Right renal pelvis (tissue), 4 donors: Measurements from ENCODE around the gene IKBKE. TPM values are rescaled to one million over a fixed set of nuclear protein-coding genes. Genes with fewer than 3 reads are reported as not detected.
A peak's percentile ranks its signal among the peaks of the same experiment; 100 is the strongest.

Source experiments
- DNase-seq, 4 donors: peaks; one replicate each; pipeline ENCODE4 v3.0.0-alpha.2; 2013; ENCODE audit warnings: low read depth in 4 of 4, low spot score in 3 of 4, missing footprints in 1 of 4
- polyA plus RNA-seq, 4 donors: library from polyadenylated mRNA; unstranded; fragments of 120-200 nt; gene quantifications; one replicate each; pipeline ENCODE4 v1.2.1, GENCODE V29; 2013; ENCODE audit not compliant: insufficient read length in 4 of 4

Gene IKBKE
- polyA plus RNA-seq, 4 donors = 4.3 to 4.9 (median 4.6) TPM

DNA sequence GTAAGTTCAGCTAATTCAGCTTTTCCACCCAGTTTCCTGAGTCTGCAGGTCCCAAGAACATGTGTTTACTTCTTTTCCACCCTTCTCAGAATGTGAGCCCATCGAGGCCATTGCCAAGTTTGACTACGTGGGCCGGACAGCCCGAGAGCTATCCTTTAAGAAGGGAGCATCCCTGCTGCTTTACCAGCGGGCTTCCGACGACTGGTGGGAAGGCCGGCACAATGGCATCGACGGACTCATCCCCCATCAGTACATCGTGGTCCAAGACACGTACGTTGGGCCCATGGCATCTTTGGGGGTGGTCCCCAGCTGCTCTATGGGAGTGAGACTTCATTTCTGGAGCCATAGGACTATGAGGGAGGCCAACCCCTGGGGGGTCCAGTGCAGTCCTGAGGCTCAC lies 17.2 kb upstream of the IKBKE start:
- no peak for DNase-seq

DNA sequence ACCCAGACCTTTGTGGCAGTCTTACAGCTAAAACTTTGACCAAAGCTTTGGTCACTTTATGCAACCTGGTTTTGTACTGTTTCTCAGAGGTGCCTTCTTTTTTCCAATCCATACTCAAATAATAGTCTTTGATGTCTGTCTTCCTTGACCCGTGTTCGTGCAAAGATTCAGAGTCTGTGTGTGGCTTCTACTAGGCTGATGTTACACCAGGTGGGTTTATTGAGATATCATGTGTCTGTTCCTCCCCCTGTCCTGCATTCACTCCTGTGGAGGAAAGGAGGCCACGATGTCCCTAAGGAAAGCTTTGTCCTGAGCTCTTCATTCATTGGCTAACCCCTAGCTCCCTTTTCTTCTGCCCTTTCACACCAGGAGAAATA lies 15.0 kb upstream of the IKBKE start:
- DNase-seq = no peak

DNA sequence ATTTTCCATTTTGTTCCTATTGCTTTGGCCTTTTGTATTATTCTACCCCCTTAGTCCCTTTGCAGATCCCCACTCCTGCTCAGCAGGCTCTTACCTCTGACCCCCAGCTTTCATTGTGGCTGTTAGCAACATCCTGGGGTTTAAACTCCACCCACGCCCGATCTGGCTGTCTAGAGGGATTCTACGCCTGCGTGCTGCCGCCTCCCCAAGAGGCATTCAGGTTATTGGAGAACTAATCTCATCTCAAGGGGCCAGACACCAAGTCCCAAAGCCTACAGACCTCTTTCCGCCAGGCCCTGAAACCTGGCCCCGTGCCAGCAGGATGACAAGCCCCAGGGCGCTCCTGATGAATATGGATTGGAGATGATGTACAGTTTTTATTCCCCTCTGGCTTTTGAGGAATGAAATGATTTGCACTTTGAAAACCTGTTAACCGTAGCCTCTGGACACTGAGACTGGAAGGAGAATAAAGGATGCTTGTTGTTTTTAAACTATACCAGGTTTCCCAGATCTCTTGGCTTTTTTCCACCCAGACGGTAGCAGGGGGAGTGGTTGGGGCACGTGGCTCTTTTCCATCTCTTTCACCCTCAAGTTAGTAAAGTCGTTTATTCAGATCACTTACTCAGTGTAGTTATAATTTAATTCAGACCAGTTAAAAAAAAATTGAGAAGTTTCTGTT lies 14.5 kb upstream of the IKBKE start:
- DNase-seq = no peak

DNA sequence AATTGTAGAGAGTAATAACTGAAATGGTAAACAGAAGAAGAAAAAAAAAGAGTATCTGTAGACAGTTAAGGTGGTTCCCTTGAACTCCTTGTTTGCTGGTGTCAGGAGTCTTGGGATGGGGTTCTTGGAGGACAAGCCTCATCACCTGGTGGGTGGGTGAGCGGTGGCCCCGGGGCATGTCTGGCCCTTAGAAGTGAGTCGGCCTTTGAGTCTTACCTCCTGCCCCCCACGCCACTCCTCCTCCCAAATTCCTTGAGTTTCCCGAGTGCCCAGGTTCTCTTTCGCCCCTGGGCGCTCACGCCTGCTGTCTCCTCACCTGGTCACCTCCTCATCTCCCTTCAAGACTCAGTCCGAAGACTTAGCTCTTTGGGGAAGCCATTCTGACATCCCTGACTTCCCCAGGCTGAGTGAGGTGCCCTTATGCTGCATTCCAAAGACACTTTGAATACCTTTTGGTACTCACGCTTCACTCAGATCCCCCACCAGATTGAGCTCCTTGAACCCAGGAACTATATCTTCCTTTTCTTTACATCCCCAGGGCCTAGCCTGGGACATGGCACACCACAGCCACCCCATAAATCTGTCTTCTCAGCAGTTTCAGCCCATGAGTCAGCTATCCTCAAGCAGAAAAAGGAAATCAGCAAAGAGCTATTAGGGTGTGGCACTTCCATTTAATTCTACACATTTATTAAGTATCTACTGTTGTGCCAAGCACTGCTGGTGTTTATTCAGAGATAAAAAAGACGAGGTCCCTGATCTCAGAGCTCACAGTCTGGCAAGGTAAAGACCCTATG lies 13.5 kb upstream of the IKBKE start:
- DNase-seq = no peak

DNA sequence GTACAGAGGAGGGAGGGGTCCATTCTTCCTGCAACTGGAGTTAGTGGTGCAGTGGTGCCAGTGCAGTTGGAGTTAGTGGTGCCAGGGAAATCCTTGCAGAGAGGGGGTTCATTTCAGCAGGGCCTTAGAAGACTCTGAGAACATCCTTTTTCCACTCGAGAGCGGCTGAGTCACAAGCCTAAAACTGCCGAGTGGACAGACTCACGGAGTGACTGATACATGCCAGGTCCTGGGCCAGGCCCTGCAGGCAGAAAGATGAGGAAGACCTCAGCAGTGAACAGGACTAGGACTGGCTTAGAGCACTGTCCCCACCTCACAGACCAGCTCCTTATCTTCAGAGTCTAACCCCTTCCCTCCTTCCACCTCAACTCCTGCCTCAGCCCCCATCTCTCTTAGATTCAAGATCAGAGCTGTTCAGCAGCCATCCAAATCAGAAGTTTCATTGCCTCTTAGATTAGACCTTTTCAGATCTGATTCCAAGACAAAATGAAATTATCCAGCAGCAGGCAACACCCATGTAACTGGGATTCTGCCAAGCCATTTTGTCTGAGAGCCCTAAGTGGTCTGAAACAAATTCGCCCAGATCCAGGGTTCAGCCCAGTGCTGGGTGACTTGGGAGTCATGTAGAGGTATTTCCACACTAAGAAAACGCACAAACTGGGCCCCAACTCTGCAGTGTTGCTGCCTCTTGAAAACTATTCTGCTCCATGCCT lies 12.7 kb upstream of the IKBKE start:
- no peak for DNase-seq

DNA sequence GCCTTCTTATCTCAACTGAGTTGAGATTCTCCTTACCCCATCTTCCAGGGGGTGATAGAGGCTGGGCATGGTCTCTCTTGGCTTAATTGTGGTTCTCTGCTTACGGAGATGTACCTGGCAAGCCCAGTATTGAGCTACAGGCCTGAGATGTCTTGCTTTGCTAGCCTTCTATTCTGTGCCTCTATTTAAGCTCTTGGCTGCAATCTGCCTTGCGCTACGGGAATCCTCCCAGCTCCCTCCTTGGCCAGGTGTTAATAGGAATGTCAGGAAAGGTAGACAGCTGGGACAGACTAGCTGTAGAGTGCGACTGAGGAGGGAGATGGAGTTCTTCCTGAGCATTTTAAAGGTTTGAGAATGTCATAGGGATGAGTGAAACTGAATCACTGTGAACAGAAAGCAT lies 10.6 kb upstream of the IKBKE start:
- no peak for DNase-seq

DNA sequence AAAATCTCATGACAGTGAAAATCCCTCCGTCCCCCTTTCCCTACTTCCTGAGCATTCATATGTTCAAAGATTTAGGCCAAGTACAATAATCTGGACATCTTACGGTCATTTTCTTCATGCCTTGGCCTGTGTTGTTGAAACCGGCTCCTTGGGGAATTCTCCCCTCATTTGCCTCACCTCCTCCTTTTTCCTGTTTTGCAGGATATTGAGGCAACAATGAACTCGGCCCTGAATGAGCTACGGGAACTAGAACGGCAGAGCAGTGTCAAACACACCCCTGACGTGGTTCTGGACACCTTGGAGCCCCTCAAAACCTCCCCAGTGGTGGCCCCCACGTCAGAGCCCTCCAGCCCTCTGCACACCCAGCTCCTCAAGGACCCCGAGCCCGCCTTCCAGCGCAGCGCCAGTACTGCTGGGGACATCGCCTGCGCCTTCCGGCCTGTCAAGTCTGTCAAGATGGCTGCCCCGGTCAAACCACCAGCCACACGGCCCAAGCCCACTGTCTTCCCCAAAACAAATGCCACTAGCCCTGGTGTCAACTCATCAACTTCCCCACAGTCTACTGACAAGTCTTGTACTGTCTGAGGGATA lies 9.3 kb upstream of the IKBKE start:
- no peak for DNase-seq

DNA sequence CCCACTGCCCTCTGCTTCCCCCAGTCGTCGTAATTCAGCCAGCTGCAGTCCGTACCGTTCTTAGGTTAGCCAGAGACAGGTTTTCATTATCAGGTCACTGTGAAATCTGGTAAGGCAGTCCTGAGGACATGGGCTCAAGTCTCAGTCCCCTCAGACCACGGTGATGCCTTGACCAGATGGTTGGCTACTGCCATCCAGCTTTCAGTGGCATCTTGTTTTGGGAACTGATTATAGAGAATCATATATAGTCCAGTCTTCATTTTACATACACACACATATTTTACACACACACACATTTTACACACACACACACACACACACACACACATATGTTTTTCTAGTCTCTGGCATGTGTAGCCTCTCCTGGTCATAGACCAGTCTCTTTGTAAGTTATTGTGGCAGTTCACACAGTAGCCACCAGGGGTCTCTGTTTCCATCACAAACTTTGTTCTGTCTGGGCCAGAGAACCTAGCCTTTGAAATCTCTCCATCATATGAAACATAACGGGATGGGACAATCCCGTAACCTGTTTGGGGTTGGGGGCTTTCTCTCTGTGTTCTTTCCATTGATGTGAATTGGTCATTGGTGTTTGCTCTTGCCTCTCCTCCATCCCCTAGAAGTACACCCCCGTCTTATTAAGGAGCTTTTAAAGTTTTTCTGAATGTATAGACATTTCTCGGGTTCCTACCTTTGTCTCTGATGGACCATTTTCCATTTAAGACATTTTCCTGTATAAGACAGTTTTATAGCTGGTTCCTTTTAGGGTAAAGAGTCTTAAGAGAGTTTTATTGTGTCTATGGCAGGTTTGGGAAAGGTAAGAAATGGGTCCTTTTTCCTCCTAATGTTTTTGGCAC lies 8.4 kb upstream of the IKBKE start:
- peak in 1 of 4 donors; percentile 60 for DNase-seq

DNA sequence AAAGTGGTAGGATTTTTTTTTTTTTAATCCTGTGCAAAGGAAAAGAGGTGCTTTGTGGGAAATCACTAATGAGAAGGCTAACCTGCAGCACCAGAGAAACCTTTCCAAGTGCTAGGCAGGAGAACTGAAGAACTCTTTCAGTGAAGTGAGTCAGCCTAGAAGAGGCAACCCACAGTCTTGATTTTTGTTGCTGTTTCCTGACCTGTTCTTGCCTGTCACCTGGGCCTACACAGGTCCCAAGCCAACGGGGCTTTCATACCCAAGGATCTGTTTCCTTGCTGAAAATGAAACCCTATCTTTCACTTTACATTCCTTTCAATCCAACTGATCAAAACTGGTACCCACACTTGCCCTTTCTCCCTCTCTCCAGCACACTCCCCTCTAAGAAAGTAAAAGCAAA lies 7.1 kb upstream of the IKBKE start:
- no peak for DNase-seq

DNA sequence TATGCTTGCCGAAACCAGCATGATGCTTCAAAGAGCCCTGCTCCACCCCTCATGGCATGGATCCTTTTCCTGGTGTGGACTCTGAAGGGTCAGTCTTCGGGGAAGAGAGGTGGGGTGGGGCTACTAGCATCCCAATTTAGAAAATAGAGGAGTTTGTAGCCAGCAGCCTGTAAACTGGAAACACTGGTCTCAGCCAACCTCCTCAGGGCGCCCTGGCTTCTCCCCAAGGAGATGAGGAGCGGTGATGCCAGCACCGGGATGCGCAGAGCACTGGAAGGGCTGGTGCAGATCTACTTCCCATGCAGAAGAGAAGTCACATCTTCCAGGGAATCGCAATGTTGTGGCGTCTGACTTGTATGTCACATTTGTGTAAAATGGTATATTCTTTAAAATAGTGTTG lies 6.4 kb upstream of the IKBKE start:
- no peak for DNase-seq

DNA sequence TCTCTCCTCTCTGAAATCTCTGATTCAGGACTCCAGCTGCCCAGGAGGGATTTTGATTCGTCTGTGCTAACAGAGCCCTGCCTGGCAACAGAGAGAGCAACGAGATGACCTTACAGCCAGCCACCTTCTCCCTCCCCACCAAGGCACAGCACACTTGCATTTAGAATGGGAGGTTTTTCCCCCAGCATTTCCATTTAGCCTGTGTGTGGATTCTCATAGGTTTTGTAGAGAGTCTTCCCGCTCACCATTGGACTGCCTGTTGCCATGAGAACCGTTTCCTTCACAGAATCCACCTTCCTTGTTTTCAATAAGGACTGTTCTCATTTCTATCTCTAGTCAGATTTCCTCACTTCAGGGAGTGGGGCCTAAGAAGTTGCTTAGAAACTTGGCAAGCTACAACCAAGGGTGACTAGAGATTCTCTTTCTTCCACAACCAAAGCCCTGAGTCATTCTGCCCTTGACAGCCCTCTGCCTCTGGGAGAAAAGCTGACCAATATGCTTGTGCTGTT lies 5.8 kb upstream of the IKBKE start:
- DNase-seq = no peak

DNA sequence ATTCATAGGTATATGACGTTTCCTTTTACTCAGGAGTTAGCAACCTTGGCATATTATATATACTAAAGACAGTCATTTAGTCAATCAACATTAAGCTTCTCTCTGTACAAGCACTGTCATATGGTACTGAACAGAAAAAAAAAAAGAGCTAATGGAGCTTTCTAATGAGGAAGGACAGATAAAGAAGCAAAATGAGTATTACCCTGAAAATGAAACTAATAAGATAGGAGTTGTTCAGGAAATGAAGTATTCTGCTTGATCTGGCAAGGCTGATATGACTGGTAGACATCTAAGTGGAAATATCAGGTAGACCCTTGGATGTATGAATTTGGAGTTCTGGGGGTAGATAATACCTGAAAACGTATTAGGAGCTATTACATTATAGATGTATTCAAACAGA lies 4.3 kb upstream of the IKBKE start:
- no peak for DNase-seq

DNA sequence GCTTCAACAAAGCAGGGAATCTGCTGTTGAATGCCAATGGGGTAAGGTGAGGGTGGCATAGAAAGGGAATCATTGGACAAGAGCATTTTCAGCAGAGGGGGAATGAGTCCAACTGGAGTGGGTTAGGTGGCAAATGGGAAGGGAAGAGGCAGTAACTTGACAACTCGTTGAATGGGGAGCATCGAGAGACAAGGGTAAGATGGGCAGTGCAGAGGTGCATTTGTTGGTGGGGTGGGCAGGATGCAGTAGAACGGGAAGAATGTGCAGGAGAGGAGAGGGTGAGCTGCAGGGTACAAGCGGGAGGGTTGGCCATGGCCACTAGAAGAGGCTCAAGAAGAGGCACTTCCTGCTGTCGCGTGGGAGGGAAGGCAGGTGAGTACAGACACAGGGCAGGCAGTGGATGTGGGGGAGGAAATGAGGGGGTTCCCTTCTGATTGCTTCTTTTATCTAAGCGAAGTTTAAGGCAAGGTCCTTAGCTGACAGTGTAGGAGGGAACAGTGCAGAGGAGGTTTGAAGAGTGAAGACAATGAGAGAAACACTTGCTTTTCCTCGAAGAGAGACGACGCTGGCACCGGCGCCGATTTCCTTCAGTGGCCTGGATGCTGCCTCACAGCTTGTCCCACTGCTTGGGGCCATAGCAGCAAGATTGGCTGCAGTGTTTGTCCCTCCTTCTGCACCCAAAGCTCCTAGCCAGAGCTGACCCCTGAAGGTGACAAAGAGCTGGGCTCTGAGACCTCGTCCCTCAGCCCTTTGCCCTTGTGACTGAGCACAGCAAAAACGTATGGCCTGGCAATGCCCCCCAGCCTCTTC lies 3.2 kb upstream of the IKBKE start:
- DNase-seq = no peak

DNA sequence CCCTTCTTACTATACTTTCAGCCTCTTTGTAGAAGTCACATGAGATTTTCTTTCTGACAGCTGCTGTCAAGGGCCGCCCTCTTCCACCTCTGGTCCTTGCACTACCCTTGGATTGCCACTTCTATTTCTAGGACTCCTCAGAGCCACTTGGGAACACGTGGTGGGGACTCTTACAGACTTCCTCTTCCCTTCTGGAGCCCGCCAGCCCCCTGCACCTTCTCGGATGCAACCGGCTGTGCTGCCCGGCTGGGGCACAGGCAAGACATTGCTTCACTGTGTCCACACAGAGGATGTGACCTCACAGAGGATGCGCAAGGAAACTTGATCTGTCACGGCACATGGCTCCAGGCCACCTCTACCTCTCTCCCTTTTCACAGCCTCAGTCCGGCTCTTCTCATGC lies 2.4 kb upstream of the IKBKE start:
- DNase-seq = no peak

DNA sequence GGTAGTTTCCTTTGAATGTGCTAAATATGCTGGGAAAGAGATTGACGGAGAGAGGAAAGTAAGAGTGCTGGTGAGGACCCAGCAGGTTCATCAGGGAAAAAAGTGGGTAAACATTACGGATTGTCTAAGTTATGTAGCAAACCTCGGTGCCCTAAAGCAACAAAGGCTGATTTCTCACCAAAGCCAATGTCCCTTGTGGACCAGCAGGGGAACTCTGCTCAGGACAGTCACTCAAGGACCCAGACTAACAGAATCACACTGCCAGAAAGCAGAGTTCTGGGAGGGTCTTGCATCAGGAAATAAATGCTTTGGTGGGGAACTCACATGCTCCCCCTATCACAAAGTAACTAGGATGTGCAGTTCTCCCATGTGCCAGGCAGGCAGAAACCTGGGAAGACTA lies 1.7 kb upstream of the IKBKE start:
- no peak for DNase-seq

DNA sequence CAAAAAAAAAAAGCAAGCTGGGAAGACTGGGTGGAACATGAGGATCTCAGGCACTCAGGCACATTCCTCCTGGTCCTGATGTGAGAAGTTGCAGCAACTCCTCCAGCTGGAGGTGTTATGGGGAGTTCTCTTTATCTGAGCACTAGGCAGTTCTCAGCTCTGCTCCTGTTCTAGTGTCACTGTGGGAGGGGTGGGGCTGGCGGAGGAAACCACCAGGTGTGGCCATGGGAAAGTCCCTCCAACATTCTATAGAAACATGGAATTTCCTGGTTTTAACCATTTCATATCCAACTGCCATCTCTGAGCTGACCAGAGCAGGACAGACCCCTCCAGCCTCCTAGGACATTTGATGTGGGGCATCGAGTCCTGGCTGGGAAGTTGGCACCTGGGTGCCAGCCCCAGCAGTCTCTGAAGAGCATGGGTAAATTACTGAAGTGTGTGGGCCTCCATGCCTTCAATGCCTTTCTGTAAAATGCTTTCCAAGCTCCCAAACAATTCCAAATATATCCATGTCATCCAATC lies 804 bp upstream of the IKBKE start:
- DNase-seq = no peak

DNA sequence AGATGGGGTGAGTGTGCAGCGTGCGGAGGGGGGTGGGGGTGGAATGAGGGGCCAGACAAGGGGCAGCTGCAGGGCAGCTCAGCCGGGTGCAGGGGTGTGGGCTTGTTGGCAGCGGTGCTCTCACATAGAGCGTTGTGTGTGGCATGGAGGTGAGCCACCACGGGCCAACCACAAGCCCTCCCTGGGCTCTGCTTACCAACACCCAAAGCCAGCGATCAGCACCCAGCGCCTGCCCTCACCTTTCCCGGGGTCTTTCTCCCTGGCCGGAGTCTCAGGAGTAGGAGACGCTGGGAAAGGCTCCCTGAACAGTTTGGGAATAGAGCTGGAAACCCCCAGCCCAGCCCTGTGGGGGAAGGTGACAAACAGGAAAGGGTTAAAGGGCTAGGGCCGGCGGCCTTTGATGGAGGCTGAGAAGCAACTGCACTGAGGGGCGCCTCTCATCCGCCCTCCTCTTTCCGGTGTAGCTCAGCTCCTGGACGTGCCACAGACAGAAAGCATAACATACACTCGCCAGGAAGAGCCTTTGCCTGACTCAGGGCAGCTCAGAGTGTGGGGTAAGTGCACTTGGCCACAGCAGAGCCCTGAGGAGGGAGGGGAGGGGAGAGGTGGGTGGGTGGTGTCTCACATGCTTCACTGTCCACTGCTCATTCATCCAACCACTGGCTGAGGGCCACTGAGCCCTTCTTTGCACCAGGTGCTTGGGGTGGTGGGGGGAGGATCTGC lies 577 bp downstream of the IKBKE start:
- DNase-seq = no peak

DNA sequence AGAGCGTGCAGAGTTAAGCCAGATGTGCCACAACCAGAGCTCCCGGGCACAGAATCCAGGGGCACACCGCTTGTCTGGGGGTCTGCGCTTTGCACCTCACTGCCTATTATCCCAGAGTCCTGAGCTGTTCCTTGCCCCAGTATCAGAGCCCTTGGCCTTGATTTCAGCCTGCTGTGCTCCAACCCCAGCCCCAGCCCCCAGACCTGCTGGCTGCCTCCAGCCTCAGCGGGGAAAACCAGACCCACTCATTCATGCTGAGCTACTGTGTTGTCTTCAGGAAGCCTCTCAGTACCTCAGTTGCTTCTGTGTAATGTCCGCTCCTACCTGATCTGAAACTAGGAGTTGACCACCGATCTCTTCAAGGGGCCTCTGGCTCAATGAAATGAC lies 1.1 kb downstream of the IKBKE start:
- DNase-seq = no peak

DNA sequence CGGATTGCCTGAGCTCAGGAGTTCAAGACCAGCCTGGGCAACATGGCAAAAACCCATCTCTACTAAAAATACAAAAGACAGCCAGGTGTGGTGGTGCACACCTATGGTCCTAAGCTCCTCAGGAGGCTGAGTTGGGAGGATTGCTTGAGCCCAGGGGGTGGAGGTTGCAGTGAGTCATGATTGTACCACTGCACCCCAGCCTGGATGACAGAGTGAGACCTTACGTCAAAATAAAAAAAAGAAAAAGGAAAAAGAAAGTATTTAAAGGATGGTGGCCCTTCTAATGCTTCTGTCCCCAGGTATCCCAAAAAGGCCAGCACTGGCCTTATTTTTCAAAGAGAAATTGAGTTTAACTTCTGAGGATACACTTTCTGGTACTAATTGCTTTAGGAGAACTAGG lies 1.7 kb downstream of the IKBKE start:
- DNase-seq = no peak
